ENCODE results near the gene PAWR.

PAWR gene

DNA sequence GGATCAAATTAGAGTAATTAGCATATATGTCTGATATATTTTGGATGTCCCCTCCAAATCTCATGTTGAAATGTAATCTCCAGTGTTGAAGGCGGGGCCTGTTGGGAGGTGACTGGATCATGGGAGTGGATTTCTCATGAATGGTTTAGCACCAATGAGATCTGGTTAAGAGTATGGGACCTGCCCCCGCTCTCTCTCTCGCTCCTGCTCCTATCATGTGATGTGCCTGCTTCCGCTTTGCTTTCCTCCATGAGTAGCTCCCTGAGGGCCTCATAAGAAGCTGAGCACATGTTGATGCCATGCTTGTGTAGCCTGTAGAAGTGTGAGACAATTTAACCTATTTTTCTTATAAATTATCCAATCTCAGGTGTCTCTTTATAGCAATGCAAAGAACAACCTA is 73.1 kb downstream of the PAWR start:
- Histone ChIP-seq H3K4me3 (ENCODE audit: low read length) (no peak overlapping the region), H3K4me2 (ENCODE audit: low read length) (no peak overlapping the region), H3K9me3 (replicated peaks; ENCODE audit: low read length) (no peaks in the 10 kb centered on the region), H3K4me1 (ENCODE audit: control insufficient read depth, insufficient read depth, low read length) (no peaks in the 10 kb centered on the region), H3K36me3 (ENCODE audit: insufficient read depth, low read length) (peaks cover 29% of the 10 kb centered on the region), H3K9ac (ENCODE audit: low read depth, low read length) (no peak overlapping the region), H3K27me3 (ENCODE audit: control insufficient read depth, insufficient read depth, low read length) (no peaks in the 10 kb centered on the region)

DNA sequence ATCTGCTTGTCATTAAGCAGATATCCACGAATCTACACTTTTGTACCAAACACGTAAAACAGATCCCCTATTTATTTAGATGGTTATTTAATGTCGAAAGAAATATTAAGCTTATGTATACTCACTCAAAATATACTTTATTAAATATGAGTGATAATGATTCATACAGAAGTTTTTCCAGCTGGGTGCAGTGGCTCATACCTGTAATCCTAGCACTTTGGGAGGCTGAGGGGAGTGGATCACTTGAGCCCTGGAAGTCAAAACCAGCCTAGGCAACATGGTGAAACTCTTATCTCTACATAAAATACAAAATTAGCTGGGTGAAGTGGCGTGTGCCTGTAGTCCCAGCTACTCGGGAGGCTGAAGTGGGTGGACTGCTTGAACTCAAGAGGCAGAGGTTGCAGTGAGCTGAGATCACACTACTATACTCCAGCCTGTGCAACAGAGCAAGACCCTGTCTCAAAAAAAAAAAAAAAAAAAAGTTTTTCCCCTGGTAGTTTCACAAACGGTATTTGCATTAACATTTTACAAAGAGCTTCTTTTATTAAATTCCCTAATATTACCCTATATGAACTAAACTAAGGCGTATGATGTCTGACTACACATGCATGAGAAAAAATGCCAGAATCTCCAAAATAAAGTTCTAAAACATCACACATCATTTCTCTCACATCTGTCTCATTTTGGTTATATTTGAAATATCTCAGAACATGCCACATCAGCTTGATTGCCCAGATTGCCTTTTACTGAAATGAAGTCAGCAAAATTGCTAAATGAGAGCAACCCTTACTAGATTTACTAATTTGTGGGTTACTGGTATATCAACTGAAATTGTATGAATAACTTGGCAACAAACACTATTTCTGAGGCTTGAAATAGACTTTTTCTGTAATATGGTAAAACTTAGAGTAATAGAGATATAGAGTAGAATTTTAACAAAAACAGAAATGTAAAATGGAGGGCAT is 74.9 kb downstream of the PAWR start:
- Histone ChIP-seq H3K4me3 (ENCODE audit: low read length) (no peak overlapping the region), H3K9me3 (replicated peaks; ENCODE audit: low read length) (no peaks in the 10 kb centered on the region), H3K9ac (ENCODE audit: low read depth, low read length) (no peak overlapping the region), H3K36me3 (ENCODE audit: insufficient read depth, low read length) (peaks cover 28% of the 10 kb centered on the region), H3K4me1 (ENCODE audit: control insufficient read depth, insufficient read depth, low read length) (no peaks in the 10 kb centered on the region), H3K27me3 (ENCODE audit: control insufficient read depth, insufficient read depth, low read length) (no peaks in the 10 kb centered on the region), H3K4me2 (ENCODE audit: low read length) (no peak overlapping the region)

DNA sequence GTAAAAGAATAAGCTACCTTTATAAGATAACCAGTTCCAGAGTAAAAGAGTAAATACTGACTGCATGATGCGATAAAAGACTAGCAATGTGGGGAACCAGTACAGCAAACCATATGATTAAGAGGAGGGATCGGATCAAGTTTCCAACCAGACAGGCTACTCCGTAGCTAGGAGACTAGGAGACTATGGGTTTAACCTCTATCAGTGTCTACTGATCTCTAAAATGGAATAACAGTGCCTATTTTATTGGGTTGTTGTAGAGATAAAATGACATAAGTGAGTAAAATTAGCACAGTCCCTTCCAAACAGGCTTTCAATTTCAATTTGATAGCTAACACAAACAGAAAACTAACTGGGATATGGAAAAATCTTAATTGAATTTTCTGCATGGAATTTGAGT is 76.0 kb downstream of the PAWR start:
- no peak overlapping the region for H3K4me3 ChIP-seq (ENCODE audit: low read length)
- no peaks in the 10 kb centered on the region for H3K9me3 ChIP-seq (replicated peaks; ENCODE audit: low read length)
- H3K9ac ChIP-seq (ENCODE audit: low read depth, low read length) = no peak overlapping the region
- no peaks in the 10 kb centered on the region for H3K27me3 ChIP-seq (ENCODE audit: control insufficient read depth, insufficient read depth, low read length)
- no peak overlapping the region for H3K4me2 ChIP-seq (ENCODE audit: low read length)
- H3K36me3 ChIP-seq (ENCODE audit: insufficient read depth, low read length) = peaks cover 19% of the 10 kb centered on the region
- H3K4me1 ChIP-seq (ENCODE audit: control insufficient read depth, insufficient read depth, low read length) = no peaks in the 10 kb centered on the region

DNA sequence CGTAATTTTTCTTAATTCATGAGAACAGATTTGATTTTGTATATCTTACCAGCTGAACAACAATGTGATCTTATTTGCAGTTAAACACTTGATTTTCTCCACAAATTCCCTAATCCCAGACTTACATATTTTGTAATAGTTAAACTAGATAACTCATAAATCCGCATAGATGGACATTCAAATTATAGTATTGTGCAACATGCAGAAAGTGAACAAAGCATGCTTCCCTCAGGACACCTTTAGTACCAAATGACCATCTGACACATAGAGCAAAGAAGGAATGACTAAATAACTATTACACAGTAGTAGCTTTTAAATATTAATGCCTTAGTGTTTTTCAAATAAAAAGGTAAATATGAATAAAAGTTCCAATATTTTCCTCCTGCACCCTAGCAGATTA is 88.9 kb downstream of the PAWR start:
- Histone ChIP-seq H3K4me2 (ENCODE audit: low read length) (no peak overlapping the region), H3K36me3 (ENCODE audit: insufficient read depth, low read length) (peaks cover 10% of the 10 kb centered on the region), H3K4me1 (ENCODE audit: control insufficient read depth, insufficient read depth, low read length) (no peaks in the 10 kb centered on the region), H3K9ac (ENCODE audit: low read depth, low read length) (no peak overlapping the region), H3K9me3 (replicated peaks; ENCODE audit: low read length) (no peaks in the 10 kb centered on the region), H3K27me3 (ENCODE audit: control insufficient read depth, insufficient read depth, low read length) (no peaks in the 10 kb centered on the region), H3K4me3 (ENCODE audit: low read length) (no peak overlapping the region)

DNA sequence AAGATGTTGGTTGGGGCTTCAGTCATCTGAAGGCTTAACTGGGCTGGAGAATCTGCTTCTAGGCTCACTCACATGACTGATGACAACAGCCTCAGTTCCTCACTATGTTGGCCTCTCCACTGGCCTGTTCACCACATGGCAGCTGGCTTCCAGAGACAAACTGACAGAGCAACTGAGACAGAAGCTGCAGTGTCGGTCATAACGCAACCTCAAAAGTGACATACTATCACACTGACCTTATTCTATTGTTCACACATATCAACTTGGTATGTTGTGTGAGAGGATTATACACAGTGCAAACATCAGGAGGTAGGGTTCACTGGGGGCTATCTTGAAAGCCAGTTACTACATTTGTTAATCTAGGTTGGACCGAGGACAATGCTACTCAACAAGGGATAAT is 92.9 kb downstream of the PAWR start:
- H3K9ac ChIP-seq (ENCODE audit: low read depth, low read length) = no peak overlapping the region
- H3K4me3 ChIP-seq (ENCODE audit: low read length) = no peak overlapping the region
- no peaks in the 10 kb centered on the region for H3K4me1 ChIP-seq (ENCODE audit: control insufficient read depth, insufficient read depth, low read length)
- H3K36me3 ChIP-seq (ENCODE audit: insufficient read depth, low read length) = peaks cover 13% of the 10 kb centered on the region
- H3K27me3 ChIP-seq (ENCODE audit: control insufficient read depth, insufficient read depth, low read length) = no peaks in the 10 kb centered on the region
- no peak overlapping the region for H3K4me2 ChIP-seq (ENCODE audit: low read length)
- H3K9me3 ChIP-seq (replicated peaks; ENCODE audit: low read length) = no peaks in the 10 kb centered on the region

DNA sequence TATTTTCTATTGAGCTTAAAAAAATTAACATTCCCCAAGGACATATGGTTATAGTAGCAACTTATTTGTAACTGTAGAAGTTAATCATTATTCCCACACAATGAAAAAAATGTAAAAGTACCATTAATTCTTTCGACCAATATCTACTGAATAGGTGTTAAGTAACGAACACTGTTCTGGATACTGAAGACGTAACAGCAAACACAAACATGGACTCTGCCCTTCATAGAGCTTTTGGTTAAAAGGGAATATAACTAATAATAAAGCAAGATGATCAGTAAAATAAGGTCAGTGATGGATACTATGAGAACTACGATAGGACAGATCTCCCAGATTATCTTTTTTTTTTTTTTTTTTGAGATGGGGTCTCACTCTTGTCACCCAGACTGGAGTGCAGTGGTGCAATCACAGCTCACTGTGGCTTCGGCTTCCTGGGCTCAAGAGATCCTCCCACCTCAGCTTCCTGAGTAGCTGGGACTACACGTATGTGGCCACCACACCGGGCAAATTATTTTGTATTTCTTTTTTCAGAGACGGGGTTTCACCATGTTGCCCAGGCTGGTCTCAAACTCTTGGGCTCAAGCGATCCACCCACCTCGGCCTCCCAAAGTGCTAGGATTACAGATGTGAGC is 93.9 kb downstream of the PAWR start:
- no peaks in the 10 kb centered on the region for H3K4me1 ChIP-seq (ENCODE audit: control insufficient read depth, insufficient read depth, low read length)
- no peaks in the 10 kb centered on the region for H3K9me3 ChIP-seq (replicated peaks; ENCODE audit: low read length)
- H3K36me3 ChIP-seq (ENCODE audit: insufficient read depth, low read length) = peaks cover 12% of the 10 kb centered on the region
- H3K9ac ChIP-seq (ENCODE audit: low read depth, low read length) = no peak overlapping the region
- H3K27me3 ChIP-seq (ENCODE audit: control insufficient read depth, insufficient read depth, low read length) = no peaks in the 10 kb centered on the region
- H3K4me3 ChIP-seq (ENCODE audit: low read length) = no peak overlapping the region
- no peak overlapping the region for H3K4me2 ChIP-seq (ENCODE audit: low read length)

DNA sequence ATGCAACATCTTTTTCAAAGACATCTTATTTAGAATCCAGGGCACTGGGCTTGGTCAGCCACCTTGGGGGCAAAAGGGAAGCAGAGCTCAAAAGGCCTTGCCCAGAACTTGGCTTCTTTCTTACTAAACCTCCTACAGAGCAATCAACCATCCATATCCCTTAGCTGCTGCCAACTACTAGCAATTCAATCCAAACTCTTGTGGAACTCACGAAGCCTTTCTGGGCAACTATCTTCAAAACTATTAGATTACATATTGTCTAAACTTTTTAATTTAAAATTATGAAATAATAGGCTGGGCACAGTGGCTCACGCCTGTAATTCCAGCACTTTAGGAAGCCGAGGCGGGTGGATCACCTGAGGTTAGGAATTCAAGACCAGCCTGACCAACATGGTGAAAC is 95.5 kb downstream of the PAWR start:
- Histone ChIP-seq H3K9ac (ENCODE audit: low read depth, low read length) (no peak overlapping the region), H3K27me3 (ENCODE audit: control insufficient read depth, insufficient read depth, low read length) (no peaks in the 10 kb centered on the region), H3K4me1 (ENCODE audit: control insufficient read depth, insufficient read depth, low read length) (no peaks in the 10 kb centered on the region), H3K4me3 (ENCODE audit: low read length) (no peak overlapping the region), H3K36me3 (ENCODE audit: insufficient read depth, low read length) (peaks cover 15% of the 10 kb centered on the region), H3K4me2 (ENCODE audit: low read length) (no peak overlapping the region), H3K9me3 (replicated peaks; ENCODE audit: low read length) (no peaks in the 10 kb centered on the region)

DNA sequence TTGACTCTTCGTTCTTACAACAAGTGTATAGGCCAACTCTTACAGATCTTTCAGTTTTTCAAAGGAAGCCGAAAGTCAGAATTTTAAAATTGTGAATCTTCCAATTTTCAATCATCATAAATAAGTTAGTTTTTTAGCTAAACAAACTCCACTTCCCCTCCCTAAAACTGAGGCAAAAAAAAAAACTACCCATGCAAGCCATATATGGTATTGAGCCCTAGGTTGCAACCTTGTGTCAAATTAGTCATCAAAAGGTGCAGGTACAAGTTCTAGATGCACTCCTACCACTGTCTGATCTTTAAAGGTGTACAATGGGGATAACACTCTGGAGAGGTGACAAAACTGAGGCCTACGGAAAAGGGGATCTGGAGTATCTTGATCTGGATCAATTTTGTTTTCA is 97.9 kb downstream of the PAWR start:
- Histone ChIP-seq H3K4me2 (ENCODE audit: low read length) (no peak overlapping the region), H3K9ac (ENCODE audit: low read depth, low read length) (no peak overlapping the region), H3K9me3 (replicated peaks; ENCODE audit: low read length) (no peaks in the 10 kb centered on the region), H3K36me3 (ENCODE audit: insufficient read depth, low read length) (peaks cover 13% of the 10 kb centered on the region), H3K27me3 (ENCODE audit: control insufficient read depth, insufficient read depth, low read length) (no peaks in the 10 kb centered on the region), H3K4me3 (ENCODE audit: low read length) (no peak overlapping the region), H3K4me1 (ENCODE audit: control insufficient read depth, insufficient read depth, low read length) (no peaks in the 10 kb centered on the region)

DNA sequence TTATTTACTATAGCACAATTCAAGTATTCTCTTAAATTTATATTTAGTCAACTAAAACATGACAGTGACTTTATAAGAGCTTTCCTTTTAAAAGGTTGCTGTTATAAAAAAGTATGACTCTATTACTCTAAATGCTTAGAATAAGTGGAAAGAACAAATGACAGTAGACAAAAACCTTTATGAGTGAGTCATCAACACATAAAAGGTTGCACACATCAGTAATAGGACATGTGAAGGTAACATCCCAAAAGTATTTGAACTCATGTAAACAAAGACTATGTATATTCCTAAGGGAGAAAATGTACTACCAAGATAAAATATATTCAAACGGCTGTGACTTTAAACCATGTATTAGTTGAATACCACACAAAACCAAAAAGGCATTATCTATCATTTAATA is 98.8 kb downstream of the PAWR start:
- no peaks in the 10 kb centered on the region for H3K27me3 ChIP-seq (ENCODE audit: control insufficient read depth, insufficient read depth, low read length)

DNA sequence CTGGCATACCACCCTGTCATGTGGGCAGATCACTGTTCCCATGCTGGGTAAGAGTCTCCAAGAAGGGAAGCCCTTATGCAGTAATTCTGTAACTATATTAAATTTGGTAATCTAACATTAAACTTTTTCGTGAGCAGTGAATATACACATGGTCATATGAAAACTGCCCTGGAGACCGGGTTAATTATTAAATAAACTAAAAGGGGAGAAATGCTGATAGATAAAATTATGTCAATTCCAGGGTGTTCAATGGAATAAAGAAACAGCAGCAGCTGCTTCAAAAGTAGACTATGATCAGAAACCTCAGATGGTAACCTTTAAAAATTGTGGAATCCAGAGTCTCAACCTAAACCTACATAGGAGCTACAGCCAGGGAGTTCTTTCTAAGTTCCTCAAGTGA is 100.0 kb downstream of the PAWR start:
- Histone ChIP-seq H3K9me3 (replicated peaks; ENCODE audit: low read length) (no peaks in the 10 kb centered on the region), H3K36me3 (ENCODE audit: insufficient read depth, low read length) (peaks cover 9% of the 10 kb centered on the region), H3K4me1 (ENCODE audit: control insufficient read depth, insufficient read depth, low read length) (no peaks in the 10 kb centered on the region), H3K9ac (ENCODE audit: low read depth, low read length) (no peak overlapping the region), H3K4me2 (ENCODE audit: low read length) (no peak overlapping the region), H3K27me3 (ENCODE audit: control insufficient read depth, insufficient read depth, low read length) (no peaks in the 10 kb centered on the region), H3K4me3 (ENCODE audit: low read length) (no peak overlapping the region)

More for the DNA sequence above, 98.8 kb downstream of the PAWR start:
- Histone ChIP-seq H3K4me1 (ENCODE audit: control insufficient read depth, insufficient read depth, low read length) (no peaks in the 10 kb centered on the region), H3K9me3 (replicated peaks; ENCODE audit: low read length) (no peaks in the 10 kb centered on the region), H3K4me2 (ENCODE audit: low read length) (no peak overlapping the region), H3K4me3 (ENCODE audit: low read length) (no peak overlapping the region), H3K36me3 (ENCODE audit: insufficient read depth, low read length) (peaks cover 11% of the 10 kb centered on the region), H3K9ac (ENCODE audit: low read depth, low read length) (no peak overlapping the region)

DNA sequence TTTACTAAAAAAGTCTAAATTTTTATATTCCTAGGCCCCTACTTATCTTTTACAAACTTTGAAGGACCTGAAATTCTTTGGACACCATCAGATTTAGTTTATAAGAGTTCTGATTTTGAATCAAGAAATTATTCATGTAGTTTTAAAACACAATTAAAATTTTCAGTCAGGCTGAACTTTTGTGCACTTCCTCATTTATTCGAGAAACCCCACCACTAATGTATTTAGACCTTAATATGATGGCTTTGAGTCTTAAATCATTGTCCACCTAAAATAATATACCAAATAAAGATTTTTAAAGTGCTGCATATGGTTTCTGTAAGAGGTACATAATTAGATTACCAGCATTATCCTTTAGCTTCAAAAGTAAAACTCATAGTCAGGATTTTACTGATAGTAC is 103.4 kb downstream of the PAWR start:
- Histone ChIP-seq H3K9me3 (replicated peaks; ENCODE audit: low read length) (no peaks in the 10 kb centered on the region), H3K4me3 (ENCODE audit: low read length) (no peak overlapping the region), H3K36me3 (ENCODE audit: insufficient read depth, low read length) (peaks cover 4% of the 10 kb centered on the region), H3K27me3 (ENCODE audit: control insufficient read depth, insufficient read depth, low read length) (no peaks in the 10 kb centered on the region), H3K4me2 (ENCODE audit: low read length) (no peak overlapping the region), H3K9ac (ENCODE audit: low read depth, low read length) (no peak overlapping the region), H3K4me1 (ENCODE audit: control insufficient read depth, insufficient read depth, low read length) (no peaks in the 10 kb centered on the region)

DNA sequence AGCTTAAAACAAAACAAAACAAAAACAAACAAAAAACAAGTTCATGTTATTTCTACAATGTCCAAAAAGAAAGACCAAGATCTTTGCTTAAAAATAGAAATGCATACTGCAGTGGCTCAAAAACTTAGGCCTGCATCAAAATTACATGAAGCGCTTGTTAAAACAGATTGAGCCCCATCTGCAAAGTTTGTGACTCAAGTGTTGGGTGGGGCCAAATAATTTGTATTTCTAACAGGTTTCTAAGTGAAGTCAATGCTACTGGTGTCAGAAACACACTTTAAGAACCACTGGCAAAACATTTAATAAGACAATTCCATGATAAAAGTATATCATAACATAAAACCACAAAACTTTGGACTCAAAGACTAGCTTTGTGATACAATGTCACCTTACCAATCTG is 105.6 kb downstream of the PAWR start:
- Histone ChIP-seq H3K4me1 (ENCODE audit: control insufficient read depth, insufficient read depth, low read length) (no peaks in the 10 kb centered on the region), H3K27me3 (ENCODE audit: control insufficient read depth, insufficient read depth, low read length) (no peaks in the 10 kb centered on the region), H3K36me3 (ENCODE audit: insufficient read depth, low read length) (peaks cover 6% of the 10 kb centered on the region), H3K4me2 (ENCODE audit: low read length) (no peak overlapping the region), H3K9me3 (replicated peaks; ENCODE audit: low read length) (no peaks in the 10 kb centered on the region), H3K4me3 (ENCODE audit: low read length) (no peak overlapping the region), H3K9ac (ENCODE audit: low read depth, low read length) (no peak overlapping the region)
